Caco-2 (cell line): ENCODE measurements around the gene TTC23. TPM values are rescaled to one million over a fixed set of nuclear protein-coding genes. Genes with fewer than 3 reads are reported as not detected.

Experiments
- BruUV-seq: library from RNA; stranded (reverse); fragments of 400-500 nt; replicated peaks from 2 replicates; lab custom pipeline; 2021; lab: Mats Ljungman, UMichigan
- CTCF ChIA-PET: fragments of 300-600 bp; sonication (Branson Sonifier 250); formaldehyde crosslinking; loops from one replicate; lab custom pipeline; 2022; ENCODE audit warnings: antibody characterized with exemption; lab: Charles Lee
- POLR2A ChIA-PET: fragments of 300-600 bp; sonication (Branson Sonifier 250); formaldehyde crosslinking; loops from one replicate; lab custom pipeline; 2022; ENCODE audit warnings: antibody characterized with exemption; lab: Charles Lee
- DNase-seq, 2 experiments: peaks; one replicate each; pipeline versions ENCODE4 v3.0.0 to v3.0.0-alpha.2; 2020 to 2022
- H3K27me3 ChIP-seq: replicated peaks from 2 replicates; pipeline ENCODE4 v1.6.0; 2011; ENCODE audit warnings: low read length; ENCODE audit not compliant: control insufficient read depth, insufficient read depth
- H3K36me3 ChIP-seq: 2 replicates; pipeline ENCODE4 v1.5.1; 2011; ENCODE audit warnings: low read length; ENCODE audit not compliant: control insufficient read depth, insufficient read depth
- H3K4me1 ChIP-seq: fragments of 250-450 bp; sonication (Bioruptor Pico); 2 replicates; pipeline ENCODE4 v1.5.1; 2020; ENCODE audit warnings: mild to moderate bottlenecking
- H3K4me3 ChIP-seq: 2 replicates; pipeline ENCODE4 v1.5.1; 2011; ENCODE audit warnings: low read depth, mild to moderate bottlenecking, control low read depth, low read length
- H3K9me3 ChIP-seq: fragments of 250-450 bp; sonication (Bioruptor Pico); 2 replicates; pipeline ENCODE4 v1.5.1; 2020; ENCODE audit warnings: mild to moderate bottlenecking, moderate library complexity
- H3K27ac Mint-ChIP-seq: one replicate; pipeline ENCODE4 v1.8.0; 2022; ENCODE audit warnings: mixed read lengths; ENCODE audit not compliant: unreplicated experiment
- H3K27me3 Mint-ChIP-seq: one replicate; pipeline ENCODE4 v1.8.0; 2022; ENCODE audit warnings: mixed read lengths; ENCODE audit not compliant: insufficient read depth, unreplicated experiment
- H3K36me3 Mint-ChIP-seq: one replicate; pipeline ENCODE4 v1.8.0; 2022; ENCODE audit warnings: mild to moderate bottlenecking, mixed read lengths; ENCODE audit not compliant: insufficient read depth, unreplicated experiment
- H3K4me1 Mint-ChIP-seq: one replicate; pipeline ENCODE4 v1.8.0; 2022; ENCODE audit warnings: low read depth, mixed read lengths; ENCODE audit not compliant: unreplicated experiment
- H3K4me3 Mint-ChIP-seq: one replicate; pipeline ENCODE4 v1.8.0; 2022; ENCODE audit warnings: mild to moderate bottlenecking, moderate library complexity, mixed read lengths; ENCODE audit not compliant: unreplicated experiment
- H3K9me3 Mint-ChIP-seq: one replicate; pipeline ENCODE4 v1.8.0; 2022; ENCODE audit warnings: mixed read lengths; ENCODE audit not compliant: unreplicated experiment
- intact Hi-C: fragments of 100-400 bp; cut with micrococcal nuclease; formaldehyde crosslinking; loops from one replicate; pipeline ENCODE4 v1.10.0; 2022; ENCODE audit not compliant: unreplicated experiment
- total RNA-seq: library from RNA; stranded (reverse); gene quantifications from 2 replicates; pipeline ENCODE4 v1.2.3, GENCODE V29; 2022
- TF ChIP-seq, protein P1 (sequence below), 2 experiments: fragments of 200-600 bp in 1 of 2; IDR thresholded peaks; 1 replicate in 1 of 2; 2 replicates in 1 of 2; pipeline versions ENCODE4 v1.5.1 to v1.8.0; 2011 to 2022; ENCODE audit warnings: antibody characterized with exemption in 1 of 2, control low read depth in 1 of 2, inconsistent platforms in 1 of 2, low read depth in 1 of 2, low read length in 1 of 2, mild to moderate bottlenecking in 1 of 2, moderate library complexity in 1 of 2; ENCODE audit not compliant: insufficient read depth in 1 of 2, severe bottlenecking in 1 of 2, unreplicated experiment in 1 of 2

TTC23 gene
- total RNA-seq, 1 experiment from 2014 or later, result 10.8 TPM

DNA sequence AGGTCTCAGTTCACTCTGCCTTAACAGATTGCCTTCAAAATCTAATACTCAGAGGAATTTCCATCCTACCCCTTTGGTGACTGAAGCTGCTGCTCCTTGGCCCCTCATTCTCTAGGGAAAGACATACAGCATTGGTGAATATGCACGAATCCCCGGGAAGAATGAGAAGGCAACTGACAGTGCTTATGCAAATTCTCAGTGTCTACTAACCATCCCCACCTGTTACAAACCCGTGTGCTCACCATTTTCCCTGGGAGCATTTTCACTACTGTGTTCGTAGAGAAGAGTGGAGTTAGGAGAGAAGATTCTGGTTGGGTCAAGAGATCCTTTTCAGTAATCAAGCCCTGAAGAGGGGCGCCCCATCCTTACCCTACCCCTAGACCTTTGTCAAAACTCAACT lies 106.8 kb downstream of the TTC23 start:
- ChIA-PET POLR2A (no interaction called here), CTCF (no interaction called here)
- no peak overlapping the region for H3K27ac Mint-ChIP-seq
- Histone ChIP-seq H3K9me3 (no peaks in the 10 kb centered on the region), H3K27me3 (no peaks in the 10 kb centered on the region), H3K4me1 (no peaks in the 10 kb centered on the region), H3K4me3 (no peak overlapping the region), H3K36me3 (no peaks in the 10 kb centered on the region)
- intact Hi-C loops, result no loop called here
- no peaks in the 10 kb centered on the region for H3K27me3 Mint-ChIP-seq
- peaks cover 4% of the 10 kb centered on the region for H3K36me3 Mint-ChIP-seq
- no peaks in the 10 kb centered on the region for H3K4me1 Mint-ChIP-seq
- no peaks in the 10 kb centered on the region for H3K9me3 Mint-ChIP-seq
- no peak for DNase-seq
- TF ChIP-seq, protein P1, sequence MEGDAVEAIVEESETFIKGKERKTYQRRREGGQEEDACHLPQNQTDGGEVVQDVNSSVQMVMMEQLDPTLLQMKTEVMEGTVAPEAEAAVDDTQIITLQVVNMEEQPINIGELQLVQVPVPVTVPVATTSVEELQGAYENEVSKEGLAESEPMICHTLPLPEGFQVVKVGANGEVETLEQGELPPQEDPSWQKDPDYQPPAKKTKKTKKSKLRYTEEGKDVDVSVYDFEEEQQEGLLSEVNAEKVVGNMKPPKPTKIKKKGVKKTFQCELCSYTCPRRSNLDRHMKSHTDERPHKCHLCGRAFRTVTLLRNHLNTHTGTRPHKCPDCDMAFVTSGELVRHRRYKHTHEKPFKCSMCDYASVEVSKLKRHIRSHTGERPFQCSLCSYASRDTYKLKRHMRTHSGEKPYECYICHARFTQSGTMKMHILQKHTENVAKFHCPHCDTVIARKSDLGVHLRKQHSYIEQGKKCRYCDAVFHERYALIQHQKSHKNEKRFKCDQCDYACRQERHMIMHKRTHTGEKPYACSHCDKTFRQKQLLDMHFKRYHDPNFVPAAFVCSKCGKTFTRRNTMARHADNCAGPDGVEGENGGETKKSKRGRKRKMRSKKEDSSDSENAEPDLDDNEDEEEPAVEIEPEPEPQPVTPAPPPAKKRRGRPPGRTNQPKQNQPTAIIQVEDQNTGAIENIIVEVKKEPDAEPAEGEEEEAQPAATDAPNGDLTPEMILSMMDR (IDR thresholded peaks at IDR 0.05; ENCODE audit: insufficient read depth in 1 of 2, low read depth in 1 of 2, low read length in 1 of 2, severe bottlenecking in 1 of 2, unreplicated experiment in 1 of 2), result no peak
- BruUV-seq, result no TSS peak
- H3K4me3 Mint-ChIP-seq, result no peak overlapping the region

DNA sequence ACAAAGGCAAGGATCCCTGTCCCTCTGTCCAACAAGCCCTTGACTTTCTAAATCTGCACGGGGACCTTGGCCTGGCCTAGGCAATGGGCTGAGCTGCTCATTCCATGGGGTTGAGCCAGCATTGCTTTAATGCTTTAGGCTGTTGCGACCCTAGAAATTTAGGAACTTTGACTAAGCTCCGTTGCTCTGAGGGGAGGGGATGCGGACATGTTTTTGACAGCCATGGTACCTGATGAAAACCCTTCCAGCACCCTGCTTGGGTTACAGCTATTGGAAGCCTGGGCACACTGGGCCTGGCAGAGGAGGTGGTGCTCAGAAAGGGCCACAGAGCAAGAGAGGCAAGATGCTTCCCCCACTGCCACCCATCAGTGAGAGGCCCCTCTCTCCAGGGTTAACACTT lies 107.4 kb downstream of the TTC23 start:
- Mint-ChIP-seq H3K9me3 (no peaks in the 10 kb centered on the region), H3K27ac (no peak overlapping the region), H3K27me3 (no peaks in the 10 kb centered on the region), H3K4me1 (no peaks in the 10 kb centered on the region), H3K36me3 (peaks cover 7% of the 10 kb centered on the region), H3K4me3 (no peak overlapping the region)
- Histone ChIP-seq H3K9me3 (no peaks in the 10 kb centered on the region), H3K27me3 (no peaks in the 10 kb centered on the region), H3K4me1 (no peaks in the 10 kb centered on the region), H3K36me3 (no peaks in the 10 kb centered on the region), H3K4me3 (no peak overlapping the region)
- TF ChIP-seq, protein P1 (IDR thresholded peaks at IDR 0.05; ENCODE audit: insufficient read depth in 1 of 2, low read depth in 1 of 2, low read length in 1 of 2, severe bottlenecking in 1 of 2, unreplicated experiment in 1 of 2), result no peak
- DNase-seq, result no peak
- ChIA-PET POLR2A (no interaction called here), CTCF (interaction anchor here (0.9 kb wide), 1 partner anchor 14 kb away, joined by 3 read pairs; no protein-coding TSS in a partner anchor)
- intact Hi-C loops, result no loop called here
- no TSS peak for BruUV-seq

DNA sequence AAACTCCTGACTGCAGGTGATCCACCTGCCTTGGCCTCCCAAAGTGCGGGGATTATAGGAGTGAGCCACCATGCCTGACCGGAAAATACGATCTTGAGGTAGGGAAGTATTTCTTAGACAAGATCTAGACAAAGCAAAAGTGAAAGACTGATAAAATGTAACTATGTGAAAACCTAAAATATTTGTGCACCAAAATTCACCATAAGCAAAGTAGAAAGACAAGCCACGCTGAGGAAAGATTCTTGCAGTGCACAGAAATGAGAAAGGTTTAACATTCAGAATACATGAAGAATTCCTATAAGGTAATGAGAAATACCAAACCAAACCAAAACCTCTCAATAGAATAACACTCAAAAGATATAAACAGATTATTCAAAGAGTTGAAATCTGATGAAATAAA lies 108.8 kb downstream of the TTC23 start:
- H3K4me1 ChIP-seq, result no peaks in the 10 kb centered on the region
- ChIA-PET POLR2A (no interaction called here), CTCF (no interaction called here)
- no peak overlapping the region for H3K4me3 Mint-ChIP-seq
- no TSS peak for BruUV-seq
- H3K4me3 ChIP-seq, result no peak overlapping the region
- TF ChIP-seq, protein P1 (IDR thresholded peaks at IDR 0.05; ENCODE audit: insufficient read depth in 1 of 2, low read depth in 1 of 2, low read length in 1 of 2, severe bottlenecking in 1 of 2, unreplicated experiment in 1 of 2), result no peak
- H3K27me3 ChIP-seq, result no peaks in the 10 kb centered on the region
- H3K27ac Mint-ChIP-seq, result no peak overlapping the region
- no peak for DNase-seq
- intact Hi-C loops, result no loop called here
- H3K9me3 ChIP-seq, result no peaks in the 10 kb centered on the region
- no peaks in the 10 kb centered on the region for H3K4me1 Mint-ChIP-seq
- no peaks in the 10 kb centered on the region for H3K27me3 Mint-ChIP-seq
- H3K9me3 Mint-ChIP-seq, result no peaks in the 10 kb centered on the region
- H3K36me3 Mint-ChIP-seq, result peaks cover 10% of the 10 kb centered on the region
- no peaks in the 10 kb centered on the region for H3K36me3 ChIP-seq
